T-helper 2 cell treated with Interferon-gamma antibody and Interleukin-4, amounts not matched to agents 5 μg/mL and 100 μg/mL, for 36 hours (primary cell): Measurements from ENCODE around the gene ZKSCAN5.
A peak's percentile ranks its signal among the peaks of the same experiment; 100 is the strongest.
"Not testable (repeated sequence)": the region's sequence is repeated elsewhere in the genome, so short reads cannot be mapped to it uniquely, and the experiment has no call there.

Experiments used
- DNase-seq: peaks from one replicate; pipeline ENCODE4 v3.0.0; 2021; ENCODE audit warnings: low spot score
- H3K27ac Mint-ChIP-seq: one replicate; pipeline ENCODE4 v1.8.0; 2021; ENCODE audit warnings: mild to moderate bottlenecking, mixed read lengths
- H3K27me3 Mint-ChIP-seq: one replicate; pipeline ENCODE4 v1.8.0; 2021; ENCODE audit warnings: low read depth, mixed read lengths
- H3K36me3 Mint-ChIP-seq: one replicate; pipeline ENCODE4 v1.8.0; 2021; ENCODE audit warnings: low read depth, mixed read lengths
- H3K4me1 Mint-ChIP-seq: one replicate; pipeline ENCODE4 v1.8.0; 2021; ENCODE audit warnings: low read depth, mixed read lengths
- H3K4me3 Mint-ChIP-seq: one replicate; pipeline ENCODE4 v1.8.0; 2022; ENCODE audit warnings: mild to moderate bottlenecking, moderate library complexity, mixed read lengths
- H3K9me3 Mint-ChIP-seq: one replicate; pipeline ENCODE4 v1.8.0; 2021; ENCODE audit warnings: mixed read lengths

ZKSCAN5 gene

GRCh38 chr7:99505324-99505662, 831 bp downstream of the ZKSCAN5 start:
- Mint-ChIP-seq H3K4me3 (peak overlapping the region; percentile 90), H3K36me3 (peaks cover 23% of the 10 kb centered on the region), H3K27ac (peak overlapping the region; percentile 99), H3K27me3 (no peaks in the 10 kb centered on the region), H3K4me1 (peaks cover 26% of the 10 kb centered on the region), H3K9me3 (no peaks in the 10 kb centered on the region)
- DNase-seq, result no peak

GRCh38 chr7:99514050-99514449, 9.6 kb downstream of the ZKSCAN5 start:
- Mint-ChIP-seq H3K9me3 (no peaks in the 10 kb centered on the region), H3K36me3 (peaks cover 41% of the 10 kb centered on the region), H3K4me3 (no peak overlapping the region), H3K27me3 (no peaks in the 10 kb centered on the region), H3K27ac (peak overlapping the region; percentile 26), H3K4me1 (peaks cover 6% of the 10 kb centered on the region)
- DNase-seq, result no peak

- no peaks in the 10 kb centered on the region for H3K27me3 Mint-ChIP-seq
Observed at GRCh38 chr7:99521399-99521798, 16.9 kb downstream of the ZKSCAN5 start.

GRCh38 chr7:99525713-99526440, 21.4 kb downstream of the ZKSCAN5 start:
- no peak overlapping the region for H3K4me3 Mint-ChIP-seq
- H3K9me3 Mint-ChIP-seq, result peaks cover 37% of the 10 kb centered on the region
- H3K27me3 Mint-ChIP-seq, result no peaks in the 10 kb centered on the region
- no peaks in the 10 kb centered on the region for H3K4me1 Mint-ChIP-seq
- no peak overlapping the region for H3K27ac Mint-ChIP-seq
- DNase-seq, result no peak
- peaks cover 71% of the 10 kb centered on the region for H3K36me3 Mint-ChIP-seq

More at GRCh38 chr7:99521399-99521798, 16.9 kb downstream of the ZKSCAN5 start:
- no peaks in the 10 kb centered on the region for H3K4me1 Mint-ChIP-seq
- peaks cover 54% of the 10 kb centered on the region for H3K36me3 Mint-ChIP-seq
- no peak overlapping the region for H3K4me3 Mint-ChIP-seq
- peaks cover 8% of the 10 kb centered on the region for H3K9me3 Mint-ChIP-seq
- no peak overlapping the region for H3K27ac Mint-ChIP-seq
- DNase-seq, result no peak

GRCh38 chr7:99531354-99531765, 26.9 kb downstream of the ZKSCAN5 start:
- DNase-seq, result no peak
- H3K36me3 Mint-ChIP-seq, result peaks cover 78% of the 10 kb centered on the region
- no peak overlapping the region for H3K27ac Mint-ChIP-seq
- H3K4me1 Mint-ChIP-seq, result no peaks in the 10 kb centered on the region
- peaks cover 69% of the 10 kb centered on the region for H3K9me3 Mint-ChIP-seq
- H3K4me3 Mint-ChIP-seq, result no peak overlapping the region
- no peaks in the 10 kb centered on the region for H3K27me3 Mint-ChIP-seq

GRCh38 chr7:99535667-99536066, 31.2 kb downstream of the ZKSCAN5 start:
- Mint-ChIP-seq H3K27me3 (no peaks in the 10 kb centered on the region), H3K27ac (no peak overlapping the region), H3K4me3 (no peak overlapping the region), H3K36me3 (peaks cover 39% of the 10 kb centered on the region), H3K4me1 (no peaks in the 10 kb centered on the region), H3K9me3 (peaks cover 62% of the 10 kb centered on the region)
- no peak for DNase-seq

GRCh38 chr7:99539213-99539811, 34.9 kb downstream of the ZKSCAN5 start:
- no peak for DNase-seq
- H3K27ac Mint-ChIP-seq, result no peak overlapping the region
- H3K36me3 Mint-ChIP-seq, result peaks cover 13% of the 10 kb centered on the region
- no peaks in the 10 kb centered on the region for H3K27me3 Mint-ChIP-seq
- H3K4me1 Mint-ChIP-seq, result no peaks in the 10 kb centered on the region
- H3K9me3 Mint-ChIP-seq, result peaks cover 53% of the 10 kb centered on the region
- H3K4me3 Mint-ChIP-seq, result no peak overlapping the region

GRCh38 chr7:99540542-99540941, 36.1 kb downstream of the ZKSCAN5 start:
- H3K27ac Mint-ChIP-seq, result no peak overlapping the region
- H3K9me3 Mint-ChIP-seq, result peaks cover 53% of the 10 kb centered on the region
- H3K4me1 Mint-ChIP-seq, result no peaks in the 10 kb centered on the region
- H3K27me3 Mint-ChIP-seq, result no peaks in the 10 kb centered on the region
- DNase-seq, result no peak
- H3K4me3 Mint-ChIP-seq, result no peak overlapping the region
- peaks cover 12% of the 10 kb centered on the region for H3K36me3 Mint-ChIP-seq

- H3K4me1 Mint-ChIP-seq, result no peaks in the 10 kb centered on the region
- no peaks in the 10 kb centered on the region for H3K27me3 Mint-ChIP-seq
- H3K36me3 Mint-ChIP-seq, result peaks cover 12% of the 10 kb centered on the region
- DNase-seq, result no peak
- no peak overlapping the region for H3K4me3 Mint-ChIP-seq
- no peak overlapping the region for H3K27ac Mint-ChIP-seq
- H3K9me3 Mint-ChIP-seq, result peaks cover 49% of the 10 kb centered on the region
Observed at GRCh38 chr7:99541212-99541611, 36.8 kb downstream of the ZKSCAN5 start.

GRCh38 chr7:99543081-99543671, 38.7 kb downstream of the ZKSCAN5 start:
- Mint-ChIP-seq H3K27ac (no peak overlapping the region), H3K4me3 (no peak overlapping the region), H3K27me3 (no peaks in the 10 kb centered on the region), H3K4me1 (no peaks in the 10 kb centered on the region), H3K36me3 (peaks cover 15% of the 10 kb centered on the region), H3K9me3 (peaks cover 49% of the 10 kb centered on the region)
- DNase-seq, result no peak

GRCh38 chr7:99543916-99544315, 39.5 kb downstream of the ZKSCAN5 start:
- H3K27ac Mint-ChIP-seq, result no peak overlapping the region
- no peaks in the 10 kb centered on the region for H3K27me3 Mint-ChIP-seq
- H3K4me3 Mint-ChIP-seq, result no peak overlapping the region
- DNase-seq, result no peak
- H3K4me1 Mint-ChIP-seq, result no peaks in the 10 kb centered on the region
- H3K36me3 Mint-ChIP-seq, result peaks cover 20% of the 10 kb centered on the region
- peaks cover 50% of the 10 kb centered on the region for H3K9me3 Mint-ChIP-seq

GRCh38 chr7:99545308-99545707, 40.8 kb downstream of the ZKSCAN5 start:
- Mint-ChIP-seq H3K36me3 (peaks cover 30% of the 10 kb centered on the region), H3K9me3 (peaks cover 54% of the 10 kb centered on the region)
- H3K27ac Mint-ChIP-seq, H3K4me3 Mint-ChIP-seq, H3K4me1 Mint-ChIP-seq, H3K27me3 Mint-ChIP-seq, DNase-seq: not testable (repeated sequence)

GRCh38 chr7:99549545-99549944, 45.1 kb downstream of the ZKSCAN5 start:
- not testable (repeated sequence) for H3K27ac Mint-ChIP-seq, H3K4me3 Mint-ChIP-seq, H3K27me3 Mint-ChIP-seq, DNase-seq
- peaks cover 38% of the 10 kb centered on the region for H3K36me3 Mint-ChIP-seq
- peaks cover 30% of the 10 kb centered on the region for H3K9me3 Mint-ChIP-seq
- H3K4me1 Mint-ChIP-seq, result peaks cover 10% of the 10 kb centered on the region

GRCh38 chr7:99551334-99551733, 46.9 kb downstream of the ZKSCAN5 start:
- Mint-ChIP-seq H3K36me3 (peaks cover 45% of the 10 kb centered on the region), H3K9me3 (peaks cover 26% of the 10 kb centered on the region), H3K27ac (peak overlapping the region; percentile 85), H3K4me3 (peak overlapping the region; percentile 93), H3K27me3 (no peaks in the 10 kb centered on the region), H3K4me1 (peaks cover 15% of the 10 kb centered on the region)
- DNase-seq, result no peak
